ENCODE measurements around the gene MAD1L1.
"Not testable (repeated sequence)": the region's sequence is repeated elsewhere in the genome, so short reads cannot be mapped to it uniquely, and the experiment has no call there.

The MAD1L1 gene

GRCh38 chr7:2269991-2270460 is 37.3 kb upstream of the MAD1L1 start:
- ChIA-PET POLR2A (no interaction called here), CTCF (no interaction called here)

GRCh38 chr7:2269089-2269990 is 36.6 kb upstream of the MAD1L1 start:
- CTCF ChIA-PET; H3K9me3 ChIP-seq (ENCODE audit: control extremely low read depth in 1 of 5, control insufficient read depth in 4 of 5, insufficient read depth in 2 of 5, low read depth in 1 of 5, low read length in 4 of 5); H3K4me1 ChIP-seq (ENCODE audit: control extremely low read depth in 1 of 4, control insufficient read depth in 4 of 4, insufficient read depth in 4 of 4, low read length in 3 of 4); H3K27me3 ChIP-seq (replicated peaks in 2 of 5; ENCODE audit: control insufficient read depth in 4 of 5, insufficient read depth in 5 of 5, low read length in 4 of 5); POLR2A ChIA-PET; H3K27ac ChIP-seq (ENCODE audit: insufficient read depth in 1 of 2, low read depth in 1 of 2, low read length in 2 of 2, poor library complexity in 1 of 2, severe bottlenecking in 2 of 2); H3K4me3 ChIP-seq (ENCODE audit: control insufficient read depth in 1 of 7, extremely low read depth in 1 of 7, insufficient read depth in 4 of 7, low read depth in 2 of 7, low read length in 6 of 7); DNase-seq: not testable (repeated sequence)
- H3K36me3 ChIP-seq (ENCODE audit: control insufficient read depth in 4 of 4, insufficient read depth in 4 of 4, low read length in 3 of 4): peaks cover 0 to 38% (median 5%) of the 10 kb centered on the region in 4 experiments
- WGBS (ENCODE audit: insufficient coverage): 99% methylated on average over 9 of the region's 18 CpGs

More at GRCh38 chr7:2269991-2270460, 37.3 kb upstream of the MAD1L1 start:
- H3K9me3 ChIP-seq (ENCODE audit: control extremely low read depth in 1 of 5, control insufficient read depth in 4 of 5, insufficient read depth in 2 of 5, low read depth in 1 of 5, low read length in 4 of 5): no peaks in the 10 kb centered on the region
- no peak for DNase-seq
- no peaks in the 10 kb centered on the region for H3K27me3 ChIP-seq (replicated peaks in 2 of 5; ENCODE audit: control insufficient read depth in 4 of 5, insufficient read depth in 5 of 5, low read length in 4 of 5)
- no peak overlapping the region for H3K27ac ChIP-seq (ENCODE audit: insufficient read depth in 1 of 2, low read depth in 1 of 2, low read length in 2 of 2, poor library complexity in 1 of 2, severe bottlenecking in 2 of 2)
- H3K36me3 ChIP-seq (ENCODE audit: control insufficient read depth in 4 of 4, insufficient read depth in 4 of 4, low read length in 3 of 4): peaks cover 0 to 42% (median 8%) of the 10 kb centered on the region in 4 experiments
- WGBS (ENCODE audit: insufficient coverage): 99% methylated on average over 5 of the region's 10 CpGs
- H3K4me3 ChIP-seq (ENCODE audit: control insufficient read depth in 1 of 7, extremely low read depth in 1 of 7, insufficient read depth in 4 of 7, low read depth in 2 of 7, low read length in 6 of 7): no peak overlapping the region
- no peaks in the 10 kb centered on the region for H3K4me1 ChIP-seq (ENCODE audit: control extremely low read depth in 1 of 4, control insufficient read depth in 4 of 4, insufficient read depth in 4 of 4, low read length in 3 of 4)

- DNase-seq: no peak
- peaks cover 0 to 2% (median 1%) of the 10 kb centered on the region in 4 experiments for H3K4me1 ChIP-seq (ENCODE audit: control extremely low read depth in 1 of 4, control insufficient read depth in 4 of 4, insufficient read depth in 4 of 4, low read length in 3 of 4)
- H3K4me3 ChIP-seq (ENCODE audit: control insufficient read depth in 1 of 7, extremely low read depth in 1 of 7, insufficient read depth in 4 of 7, low read depth in 2 of 7, low read length in 6 of 7): no peak overlapping the region
- no peak overlapping the region for H3K27ac ChIP-seq (ENCODE audit: insufficient read depth in 1 of 2, low read depth in 1 of 2, low read length in 2 of 2, poor library complexity in 1 of 2, severe bottlenecking in 2 of 2)
- CTCF ChIA-PET: no interaction called here
- no peaks in the 10 kb centered on the region for H3K27me3 ChIP-seq (replicated peaks in 2 of 5; ENCODE audit: control insufficient read depth in 4 of 5, insufficient read depth in 5 of 5, low read length in 4 of 5)
- H3K36me3 ChIP-seq (ENCODE audit: control insufficient read depth in 4 of 4, insufficient read depth in 4 of 4, low read length in 3 of 4): peaks cover 0 to 46% (median 6%) of the 10 kb centered on the region in 4 experiments
- WGBS (ENCODE audit: insufficient coverage): 89% methylated on average over 9 of the region's 10 CpGs
- POLR2A ChIA-PET: no interaction called here
- no peaks in the 10 kb centered on the region for H3K9me3 ChIP-seq (ENCODE audit: control extremely low read depth in 1 of 5, control insufficient read depth in 4 of 5, insufficient read depth in 2 of 5, low read depth in 1 of 5, low read length in 4 of 5)
Observed at GRCh38 chr7:2266911-2267310, 34.2 kb upstream of the MAD1L1 start.

GRCh38 chr7:2264158-2264557 is 31.4 kb upstream of the MAD1L1 start:
- Histone ChIP-seq H3K9me3 (ENCODE audit: control extremely low read depth in 1 of 5, control insufficient read depth in 4 of 5, insufficient read depth in 2 of 5, low read depth in 1 of 5, low read length in 4 of 5) (no peaks in the 10 kb centered on the region), H3K4me1 (ENCODE audit: control extremely low read depth in 1 of 4, control insufficient read depth in 4 of 4, insufficient read depth in 4 of 4, low read length in 3 of 4) (peaks cover 0 to 9% (median 5%) of the 10 kb centered on the region in 4 experiments), H3K36me3 (ENCODE audit: control insufficient read depth in 4 of 4, insufficient read depth in 4 of 4, low read length in 3 of 4) (peaks cover 0 to 41% (median 6%) of the 10 kb centered on the region in 4 experiments), H3K4me3 (ENCODE audit: control insufficient read depth in 1 of 7, extremely low read depth in 1 of 7, insufficient read depth in 4 of 7, low read depth in 2 of 7, low read length in 6 of 7) (no peak overlapping the region), H3K27me3 (replicated peaks in 2 of 5; ENCODE audit: control insufficient read depth in 4 of 5, insufficient read depth in 5 of 5, low read length in 4 of 5) (no peaks in the 10 kb centered on the region), H3K27ac (ENCODE audit: insufficient read depth in 1 of 2, low read depth in 1 of 2, low read length in 2 of 2, poor library complexity in 1 of 2, severe bottlenecking in 2 of 2) (no peak overlapping the region)
- WGBS (ENCODE audit: insufficient coverage): 98% methylated on average over 23 of the region's 23 CpGs
- ChIA-PET CTCF (interaction anchor here (1.1 kb wide), 1 partner anchor 21 kb away, joined by 3 read pairs; no protein-coding TSS in a partner anchor), POLR2A (no interaction called here)
- no peak for DNase-seq

- ChIA-PET POLR2A (no interaction called here), CTCF (interaction anchor here (1.2 to 3.2 kb wide), 2 partner anchors 12 to 15 kb away, joined by 4 to 21 read pairs; no protein-coding TSS in a partner anchor)
- Histone ChIP-seq H3K36me3 (ENCODE audit: control insufficient read depth in 4 of 4, insufficient read depth in 4 of 4, low read length in 3 of 4) (peaks cover 0 to 45% (median 6%) of the 10 kb centered on the region in 4 experiments), H3K9me3 (ENCODE audit: control extremely low read depth in 1 of 5, control insufficient read depth in 4 of 5, insufficient read depth in 2 of 5, low read depth in 1 of 5, low read length in 4 of 5) (no peaks in the 10 kb centered on the region), H3K4me3 (ENCODE audit: control insufficient read depth in 1 of 7, extremely low read depth in 1 of 7, insufficient read depth in 4 of 7, low read depth in 2 of 7, low read length in 6 of 7) (no peak overlapping the region), H3K4me1 (ENCODE audit: control extremely low read depth in 1 of 4, control insufficient read depth in 4 of 4, insufficient read depth in 4 of 4, low read length in 3 of 4) (peaks cover 0 to 9% (median 5%) of the 10 kb centered on the region in 4 experiments), H3K27me3 (replicated peaks in 2 of 5; ENCODE audit: control insufficient read depth in 4 of 5, insufficient read depth in 5 of 5, low read length in 4 of 5) (no peaks in the 10 kb centered on the region), H3K27ac (ENCODE audit: insufficient read depth in 1 of 2, low read depth in 1 of 2, low read length in 2 of 2, poor library complexity in 1 of 2, severe bottlenecking in 2 of 2) (no peak overlapping the region)
- DNase-seq: no peak
- 97% methylated on average over 17 of the region's 18 CpGs for WGBS (ENCODE audit: insufficient coverage)
Observed at GRCh38 chr7:2263176-2263575, 30.4 kb upstream of the MAD1L1 start.

GRCh38 chr7:2261611-2262010 is 28.9 kb upstream of the MAD1L1 start:
- Histone ChIP-seq H3K4me3 (ENCODE audit: control insufficient read depth in 1 of 7, extremely low read depth in 1 of 7, insufficient read depth in 4 of 7, low read depth in 2 of 7, low read length in 6 of 7) (peak overlapping the region in 5 of 7 experiments; percentile 29 to 67 (median 54)), H3K9me3 (ENCODE audit: control extremely low read depth in 1 of 5, control insufficient read depth in 4 of 5, insufficient read depth in 2 of 5, low read depth in 1 of 5, low read length in 4 of 5) (no peaks in the 10 kb centered on the region), H3K27ac (ENCODE audit: insufficient read depth in 1 of 2, low read depth in 1 of 2, low read length in 2 of 2, poor library complexity in 1 of 2, severe bottlenecking in 2 of 2) (peak overlapping the region in 1 of 2 experiments; percentile 34), H3K4me1 (ENCODE audit: control extremely low read depth in 1 of 4, control insufficient read depth in 4 of 4, insufficient read depth in 4 of 4, low read length in 3 of 4) (peaks cover 0 to 9% (median 5%) of the 10 kb centered on the region in 4 experiments), H3K27me3 (replicated peaks in 2 of 5; ENCODE audit: control insufficient read depth in 4 of 5, insufficient read depth in 5 of 5, low read length in 4 of 5) (no peaks in the 10 kb centered on the region), H3K36me3 (ENCODE audit: control insufficient read depth in 4 of 4, insufficient read depth in 4 of 4, low read length in 3 of 4) (peaks cover 0 to 54% (median 11%) of the 10 kb centered on the region in 4 experiments)
- DNase-seq: peak; percentile 37 to 57 (median 48)
- WGBS (ENCODE audit: insufficient coverage): 5% methylated on average over 12 of the region's 14 CpGs
- ChIA-PET POLR2A (interaction anchor here (0.5 kb wide), 1 partner anchor 15 kb away, joined by 4 read pairs; no protein-coding TSS in a partner anchor), CTCF (interaction anchor here (0.6 to 3.2 kb wide), 5 partner anchors 13 to 443 kb away, joined by 3 to 21 read pairs (median 4); no protein-coding TSS in a partner anchor)

GRCh38 chr7:2260820-2261219 is 28.1 kb upstream of the MAD1L1 start:
- Histone ChIP-seq H3K4me3 (ENCODE audit: control insufficient read depth in 1 of 7, extremely low read depth in 1 of 7, insufficient read depth in 4 of 7, low read depth in 2 of 7, low read length in 6 of 7) (no peak overlapping the region), H3K4me1 (ENCODE audit: control extremely low read depth in 1 of 4, control insufficient read depth in 4 of 4, insufficient read depth in 4 of 4, low read length in 3 of 4) (peaks cover 0 to 9% (median 5%) of the 10 kb centered on the region in 4 experiments), H3K27me3 (replicated peaks in 2 of 5; ENCODE audit: control insufficient read depth in 4 of 5, insufficient read depth in 5 of 5, low read length in 4 of 5) (no peaks in the 10 kb centered on the region), H3K36me3 (ENCODE audit: control insufficient read depth in 4 of 4, insufficient read depth in 4 of 4, low read length in 3 of 4) (peaks cover 0 to 62% (median 12%) of the 10 kb centered on the region in 4 experiments), H3K9me3 (ENCODE audit: control extremely low read depth in 1 of 5, control insufficient read depth in 4 of 5, insufficient read depth in 2 of 5, low read depth in 1 of 5, low read length in 4 of 5) (no peaks in the 10 kb centered on the region), H3K27ac (ENCODE audit: insufficient read depth in 1 of 2, low read depth in 1 of 2, low read length in 2 of 2, poor library complexity in 1 of 2, severe bottlenecking in 2 of 2) (no peak overlapping the region)
- CTCF ChIA-PET: interaction anchor here (1.1 to 3.2 kb wide), 6 partner anchors 9 to 93 kb away, joined by 3 to 21 read pairs (median 3); no protein-coding TSS in a partner anchor
- DNase-seq: no peak
- 98% methylated on average over 5 of the region's 5 CpGs for WGBS (ENCODE audit: insufficient coverage)
- POLR2A ChIA-PET: no interaction called here

All from common myeloid progenitor, CD34-positive (primary cell).